Subcutaneous adipose tissue (tissue), 4 donors: ENCODE results near the gene CNTNAP2. TPM values are rescaled to one million over a fixed set of nuclear protein-coding genes. Genes with fewer than 3 reads are reported as not detected.

Experiments
- CTCF ChIP-seq: fragments of 450-650 bp; IDR thresholded peaks from one replicate; pipeline ENCODE4 v1.5.1; 2016; ENCODE audit warnings: low read depth, mild to moderate bottlenecking, control low read depth, antibody characterized with exemption, moderate library complexity
- total RNA-seq, 4 donors: library from RNA; depleted of rRNA; stranded (reverse); fragments of >200 nt; gene quantifications; one replicate each; pipeline ENCODE4 v1.1.0, GENCODE V29; 2016

Gene CNTNAP2
- total RNA-seq, 4 donors from 2014 or later: not detected

- TF ChIP-seq CTCF: no peak
Measured at GRCh38 chr7:147990079-147990478, 1873.5 kb downstream of the CNTNAP2 start.

DNA sequence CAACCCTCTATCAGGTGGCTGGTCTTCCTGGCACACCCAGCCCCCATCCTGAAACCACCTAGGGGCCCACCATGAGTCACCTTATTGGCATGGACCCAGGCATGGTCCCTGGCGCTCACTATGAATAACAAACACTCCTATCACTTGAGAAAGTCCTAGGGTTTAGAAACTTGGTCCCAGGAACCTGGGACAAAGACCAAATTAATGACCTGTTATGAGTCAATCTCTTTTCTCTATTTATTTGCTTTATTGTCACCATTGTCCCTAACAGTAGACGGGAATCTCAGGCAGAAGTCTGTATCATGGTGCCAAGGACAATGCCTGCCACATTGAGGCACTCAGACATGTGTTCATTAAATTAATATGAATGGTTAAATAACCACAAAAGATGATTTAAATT is 1874.3 kb downstream of the CNTNAP2 start:
- TF ChIP-seq CTCF: no peak

- TF ChIP-seq CTCF: no peak
Measured at GRCh38 chr7:147992698-147993097, 1876.1 kb downstream of the CNTNAP2 start.

- TF ChIP-seq CTCF: no peak
Measured at GRCh38 chr7:147997636-147998035, 1881.0 kb downstream of the CNTNAP2 start.

- TF ChIP-seq CTCF: no peak
Measured at GRCh38 chr7:147999962-148000361, 1883.4 kb downstream of the CNTNAP2 start.

DNA sequence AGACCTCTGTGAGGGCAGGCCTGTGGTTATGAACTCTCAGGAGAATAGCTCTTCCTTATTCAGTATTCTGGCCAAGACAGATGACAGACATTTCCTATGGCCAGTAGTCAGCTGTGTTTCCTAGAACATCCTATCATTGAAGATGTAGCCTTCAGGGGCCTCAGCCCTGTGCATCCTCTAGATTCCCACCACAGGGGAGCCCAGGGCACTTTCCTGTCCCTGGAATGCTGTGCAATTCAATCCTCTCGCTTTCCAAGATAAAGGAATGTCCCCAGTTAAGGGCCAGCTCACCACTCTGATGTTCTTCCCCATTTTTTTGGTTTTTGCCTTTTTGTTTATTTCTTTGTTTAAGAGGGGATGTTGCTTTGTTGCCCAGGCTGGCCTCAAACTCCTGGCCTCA is 1895.2 kb downstream of the CNTNAP2 start:
- TF ChIP-seq CTCF: no peak

DNA sequence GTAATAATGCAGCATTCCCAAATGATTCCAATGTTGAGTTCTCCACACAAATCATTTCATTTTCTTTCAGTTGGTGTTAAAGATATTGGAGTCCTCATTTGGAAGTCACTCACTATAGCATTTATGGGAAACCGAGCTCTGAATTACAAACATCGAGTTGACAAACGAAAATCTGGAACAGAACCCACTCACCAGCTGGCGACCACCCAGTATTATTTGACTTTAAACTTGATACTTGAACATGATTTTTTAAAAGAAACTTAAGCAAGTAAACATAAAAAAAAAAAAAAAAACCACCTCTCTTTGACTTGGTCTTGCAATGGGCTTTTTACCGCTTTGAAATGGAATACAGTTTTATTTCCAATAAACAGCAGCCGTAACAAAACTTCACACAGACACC is 1897.4 kb downstream of the CNTNAP2 start:
- no peak for TF ChIP-seq CTCF
